ENCODE measurements around the gene NELL1.

NELL1 gene

GRCh38 chr11:20627701-20628100 is 41.7 kb upstream of the NELL1 start:
- no peak overlapping the region for H3K4me3 ChIP-seq (ENCODE audit: low read depth, low read length)
- TF ChIP-seq, protein P1, sequence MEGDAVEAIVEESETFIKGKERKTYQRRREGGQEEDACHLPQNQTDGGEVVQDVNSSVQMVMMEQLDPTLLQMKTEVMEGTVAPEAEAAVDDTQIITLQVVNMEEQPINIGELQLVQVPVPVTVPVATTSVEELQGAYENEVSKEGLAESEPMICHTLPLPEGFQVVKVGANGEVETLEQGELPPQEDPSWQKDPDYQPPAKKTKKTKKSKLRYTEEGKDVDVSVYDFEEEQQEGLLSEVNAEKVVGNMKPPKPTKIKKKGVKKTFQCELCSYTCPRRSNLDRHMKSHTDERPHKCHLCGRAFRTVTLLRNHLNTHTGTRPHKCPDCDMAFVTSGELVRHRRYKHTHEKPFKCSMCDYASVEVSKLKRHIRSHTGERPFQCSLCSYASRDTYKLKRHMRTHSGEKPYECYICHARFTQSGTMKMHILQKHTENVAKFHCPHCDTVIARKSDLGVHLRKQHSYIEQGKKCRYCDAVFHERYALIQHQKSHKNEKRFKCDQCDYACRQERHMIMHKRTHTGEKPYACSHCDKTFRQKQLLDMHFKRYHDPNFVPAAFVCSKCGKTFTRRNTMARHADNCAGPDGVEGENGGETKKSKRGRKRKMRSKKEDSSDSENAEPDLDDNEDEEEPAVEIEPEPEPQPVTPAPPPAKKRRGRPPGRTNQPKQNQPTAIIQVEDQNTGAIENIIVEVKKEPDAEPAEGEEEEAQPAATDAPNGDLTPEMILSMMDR (IDR thresholded peaks at IDR 0.05; ENCODE audit: insufficient read depth, low read depth, low read length, missing control alignments) = no peak
- no peak for DNase-seq (ENCODE audit: low read depth)

GRCh38 chr11:20631519-20632168 is 37.7 kb upstream of the NELL1 start:
- no peak overlapping the region for H3K4me3 ChIP-seq (ENCODE audit: low read depth, low read length)
- no peak for DNase-seq (ENCODE audit: low read depth)
- TF ChIP-seq, protein P1 (IDR thresholded peaks at IDR 0.05; ENCODE audit: insufficient read depth, low read depth, low read length, missing control alignments) = no peak

DNA sequence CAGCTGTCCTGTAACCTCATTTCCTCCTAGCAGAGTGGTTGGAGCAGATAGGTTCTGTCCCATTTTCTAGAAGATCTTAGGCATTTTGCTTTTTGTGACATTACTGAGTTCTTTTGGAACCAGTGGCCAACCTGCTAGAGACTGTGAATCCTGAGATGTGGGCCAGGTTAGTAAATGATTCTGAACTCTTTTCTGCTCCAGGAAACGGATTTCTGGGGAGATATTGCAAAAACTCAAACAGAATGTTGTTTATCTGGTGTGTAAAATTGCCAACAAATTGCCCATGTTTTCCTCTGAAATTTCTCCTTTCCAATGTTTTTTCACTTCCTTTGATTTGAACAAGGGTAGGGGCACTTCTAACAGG is 37.2 kb upstream of the NELL1 start:
- no peak overlapping the region for H3K4me3 ChIP-seq (ENCODE audit: low read depth, low read length)
- TF ChIP-seq, protein P1 (IDR thresholded peaks at IDR 0.05; ENCODE audit: insufficient read depth, low read depth, low read length, missing control alignments) = no peak
- no peak for DNase-seq (ENCODE audit: low read depth)

- no peak overlapping the region for H3K4me3 ChIP-seq (ENCODE audit: low read depth, low read length)
- no peak for DNase-seq (ENCODE audit: low read depth)
- TF ChIP-seq, protein P1 (IDR thresholded peaks at IDR 0.05; ENCODE audit: insufficient read depth, low read depth, low read length, missing control alignments) = no peak
Measured at GRCh38 chr11:20634044-20634443, 35.3 kb upstream of the NELL1 start.

GRCh38 chr11:20634781-20635180 is 34.6 kb upstream of the NELL1 start:
- TF ChIP-seq, protein P1 (IDR thresholded peaks at IDR 0.05; ENCODE audit: insufficient read depth, low read depth, low read length, missing control alignments) = no peak

DNA sequence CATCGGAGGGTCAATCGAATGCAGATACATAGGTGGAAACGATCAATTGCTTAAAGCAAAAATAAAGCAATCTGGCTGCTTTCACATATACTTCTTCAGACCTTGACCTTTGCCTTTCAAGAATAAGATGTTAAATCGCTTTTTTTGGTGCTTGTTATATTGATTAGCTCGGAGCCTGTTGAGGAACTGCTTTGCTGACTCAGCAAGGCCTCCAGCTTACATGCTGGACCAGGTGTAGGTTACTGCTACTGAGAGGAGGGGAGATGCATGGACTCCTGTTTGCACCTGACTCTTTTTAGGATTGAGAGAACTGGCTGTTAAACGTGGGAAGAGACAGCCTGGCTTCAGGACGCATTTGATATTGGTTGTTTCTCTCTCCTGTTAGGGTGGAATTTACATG is 31.3 kb upstream of the NELL1 start:
- TF ChIP-seq, protein P1 (IDR thresholded peaks at IDR 0.05; ENCODE audit: insufficient read depth, low read depth, low read length, missing control alignments) = no peak
- DNase-seq (ENCODE audit: low read depth) = no peak
- no peak overlapping the region for H3K4me3 ChIP-seq (ENCODE audit: low read depth, low read length)

More at GRCh38 chr11:20634781-20635180, 34.6 kb upstream of the NELL1 start:
- H3K4me3 ChIP-seq (ENCODE audit: low read depth, low read length) = no peak overlapping the region
- no peak for DNase-seq (ENCODE audit: low read depth)

DNA sequence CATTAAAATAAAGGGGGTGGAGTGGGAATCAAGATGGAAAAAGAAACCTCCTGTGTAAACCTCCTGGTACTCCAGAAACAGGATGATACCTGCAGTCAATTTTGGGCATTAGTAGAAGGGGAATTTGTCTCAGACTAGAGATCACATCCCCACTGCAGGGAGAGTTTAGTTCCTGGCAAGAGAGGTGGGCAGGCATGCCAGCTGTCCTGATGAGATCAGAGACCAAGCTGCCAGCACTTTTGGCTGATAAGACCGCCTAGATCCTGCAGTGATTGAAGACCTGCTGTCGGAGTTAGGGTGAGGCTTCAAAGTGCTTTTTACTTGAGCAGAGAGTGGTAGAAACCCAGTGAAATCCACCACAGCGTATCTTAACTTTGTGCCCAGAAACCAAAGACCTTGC is 29.7 kb upstream of the NELL1 start:
- TF ChIP-seq, protein P1 (IDR thresholded peaks at IDR 0.05; ENCODE audit: insufficient read depth, low read depth, low read length, missing control alignments) = no peak
- DNase-seq (ENCODE audit: low read depth) = no peak
- H3K4me3 ChIP-seq (ENCODE audit: low read depth, low read length) = no peak overlapping the region

Data from GM12865 (cell line).